Prostate gland (tissue), 2 donors: Measurements from ENCODE around the gene SLX1B.
"Not testable (repeated sequence)": the region's sequence is repeated elsewhere in the genome, so short reads cannot be mapped to it uniquely, and the experiment has no call there.

Source experiments
- CTCF ChIP-seq, 4 experiments: fragments of 200-600 bp in 2 of 4; fragments of 450-650 bp in 2 of 4; sonication (generic) in 2 of 4; IDR thresholded peaks; 1 replicate in 3 of 4; 2 replicates in 1 of 4; pipeline ENCODE4 v1.5.1; 2016 to 2019; ENCODE audit warnings: antibody characterized with exemption in 4 of 4, mild to moderate bottlenecking in 2 of 4, moderate library complexity in 2 of 4
- POLR2A ChIP-seq: fragments of 450-650 bp; IDR thresholded peaks from one replicate; pipeline ENCODE4 v1.6.1; 2016; ENCODE audit warnings: antibody characterized with exemption, mild to moderate bottlenecking

- TF ChIP-seq CTCF (IDR thresholded peaks at IDR 0.05); POLR2A: not testable (repeated sequence)
Measured at GRCh38 chr16:29466904-29467303, 12.6 kb downstream of the SLX1B start.
